HCT116 (cell line): ENCODE data around the gene CTBP2. TPM values are rescaled to one million over a fixed set of nuclear protein-coding genes. Genes with fewer than 3 reads are reported as not detected.

ENCODE experiments used
- ATAC-seq: fragments of 200-7000 bp; cut with Tn5 transposase; 2 replicates; pipeline ENCODE4 v1.9.1; 2020; ENCODE audit warnings: mild to moderate bottlenecking, moderate library complexity
- BruUV-seq: library from RNA; stranded (reverse); fragments of 400-500 nt; replicated peaks from 2 replicates; lab custom pipeline; 2021; lab: Mats Ljungman, UMichigan
- CTCF ChIA-PET: fragments of 300-600 bp; sonication (Branson Sonifier 250); formaldehyde crosslinking; loops from one replicate; lab custom pipeline; 2021; ENCODE audit warnings: antibody characterized with exemption; lab: Charles Lee
- POLR2A ChIA-PET: fragments of 300-600, 350-600 bp; sonication (Branson Sonifier 250); formaldehyde crosslinking; loops from one replicate; lab custom pipeline; 2021; ENCODE audit warnings: antibody characterized with exemption; lab: Charles Lee
- RAD21 ChIA-PET, 2 experiments: fragments of 300-600 bp; sonication (Branson Sonifier 250); formaldehyde crosslinking; loops; one replicate each; lab custom pipeline; 2023; ENCODE audit warnings: low total read pairs in 2 of 2; ENCODE audit not compliant: uncharacterized antibody in 2 of 2, unreplicated experiment in 2 of 2, low non-redundant PET in 1 of 2; lab: Charles Lee
- DNase-seq: peaks from one replicate; pipeline ENCODE4 v3.0.0-alpha.2; 2010; ENCODE audit warnings: low read depth, low spot score
- H2AFZ ChIP-seq: fragments of 200-600 bp; shearing (Covaris generic), sonication (generic); 2 replicates; pipeline ENCODE4 v1.6.1; 2017; ENCODE audit warnings: low read depth, mixed run types, mixed read lengths, antibody characterized with exemption, low read length; ENCODE audit not compliant: poor library complexity, severe bottlenecking
- H3K27ac ChIP-seq: 2 replicates; pipeline ENCODE4 v1.5.1; 2012; ENCODE audit warnings: low read depth, low read length
- H3K27me3 ChIP-seq: fragments of 200-600 bp; sonication (generic); 2 replicates; pipeline ENCODE4 v1.6.1; 2016; ENCODE audit warnings: mixed run types, low read length, mixed read lengths; ENCODE audit not compliant: insufficient read depth
- H3K36me3 ChIP-seq, 2 experiments: fragments of 200-500 bp in 1 of 2; fragments of 200-600 bp in 1 of 2; sonication (Bioruptor generic) in 1 of 2; sonication (generic) in 1 of 2; 2 replicates each; pipeline versions ENCODE4 v1.5.1 to v1.6.1; 2014 to 2016; ENCODE audit warnings: low read length in 2 of 2, inconsistent platforms in 1 of 2, mixed read lengths in 1 of 2, mixed run types in 1 of 2; ENCODE audit not compliant: insufficient read depth in 2 of 2, control insufficient read depth in 1 of 2
- H3K4me1 ChIP-seq, 2 experiments: fragments of 200-600 bp in 1 of 2; sonication (generic) in 1 of 2; 2 replicates each; pipeline versions ENCODE4 v1.5.1 to v1.6.1; 2012 to 2017; ENCODE audit warnings: low read length in 2 of 2, inconsistent platforms in 1 of 2, mild to moderate bottlenecking in 1 of 2, mixed read lengths in 1 of 2, mixed run types in 1 of 2, moderate library complexity in 1 of 2; ENCODE audit not compliant: insufficient read depth in 2 of 2, control insufficient read depth in 1 of 2
- H3K4me2 ChIP-seq: fragments of 200-600 bp; sonication (generic); 2 replicates; pipeline ENCODE4 v1.6.1; 2017; ENCODE audit warnings: mixed run types, low read length, mixed read lengths
- H3K4me3 ChIP-seq, 2 experiments: fragments of 200-600 bp in 1 of 2; sonication (generic) in 1 of 2; replicated peaks in 1 of 2; 2 replicates each; pipeline ENCODE4 v1.5.1; 2011 to 2016; ENCODE audit warnings: low read length in 2 of 2, control low read depth in 1 of 2, low read depth in 1 of 2, mild to moderate bottlenecking in 1 of 2, mixed read lengths in 1 of 2, mixed run types in 1 of 2
- H3K79me2 ChIP-seq: fragments of 200-600 bp; sonication (generic); 2 replicates; pipeline ENCODE4 v1.6.1; 2017; ENCODE audit warnings: mild to moderate bottlenecking, mixed run types, low read length, moderate library complexity, mixed read lengths; ENCODE audit not compliant: insufficient read depth
- H3K9ac ChIP-seq: fragments of 200-600 bp; sonication (generic); 2 replicates; pipeline ENCODE4 v1.6.1; 2016; ENCODE audit warnings: low read length, mixed read lengths
- H3K9me2 ChIP-seq: fragments of 200-600 bp; sonication (generic), shearing (Covaris generic); 2 replicates; pipeline ENCODE4 v1.6.1; 2017; ENCODE audit warnings: mixed run types, mild to moderate bottlenecking, moderate library complexity; ENCODE audit not compliant: insufficient read depth
- H3K9me3 ChIP-seq, 2 experiments: fragments of 200-500 bp in 1 of 2; fragments of 200-600 bp in 1 of 2; sonication (Bioruptor generic) in 1 of 2; sonication (generic) in 1 of 2; 2 replicates each; pipeline ENCODE4 v1.6.1; 2014 to 2017; ENCODE audit warnings: low read length in 2 of 2, mixed read lengths in 2 of 2, inconsistent platforms in 1 of 2, low read depth in 1 of 2, mild to moderate bottlenecking in 1 of 2, mixed run types in 1 of 2, moderate library complexity in 1 of 2; ENCODE audit not compliant: control insufficient read depth in 1 of 2, insufficient read depth in 1 of 2
- H4K20me1 ChIP-seq: fragments of 200-600 bp; sonication (generic), shearing (Covaris generic); 2 replicates; pipeline ENCODE4 v1.6.1; 2017; ENCODE audit warnings: mixed run types, mild to moderate bottlenecking, moderate library complexity; ENCODE audit not compliant: insufficient read depth
- CBX3 ChIP-seq: IDR thresholded peaks from 2 replicates; pipeline ENCODE4 v1.6.1; 2012; ENCODE audit warnings: low read depth
- CEBPB ChIP-seq: IDR thresholded peaks from 2 replicates; pipeline ENCODE4 v1.6.1; 2012; ENCODE audit warnings: low read depth
- CTCF ChIP-seq, 3 experiments: fragments of 200-600 bp in 1 of 3; sonication (generic) in 1 of 3; IDR thresholded peaks in 2 of 3; conservative IDR thresholded peaks in 1 of 3; 2 replicates each; pipeline ENCODE4 v1.5.1; 2012 to 2017; ENCODE audit warnings: low read depth in 2 of 3, low read length in 2 of 3, antibody characterized with exemption in 1 of 3, borderline replicate concordance in 1 of 3, control low read depth in 1 of 3, mild to moderate bottlenecking in 1 of 3, mixed read lengths in 1 of 3, mixed run types in 1 of 3, moderate library complexity in 1 of 3; ENCODE audit not compliant: insufficient read depth in 1 of 3
- EGR1 ChIP-seq: IDR thresholded peaks from 2 replicates; pipeline ENCODE4 v1.6.1; 2012; ENCODE audit warnings: low read depth
- ELF1 ChIP-seq: IDR thresholded peaks from 2 replicates; pipeline ENCODE4 v1.6.1; 2012; ENCODE audit warnings: low read depth, borderline replicate concordance
- EZH2 ChIP-seq: fragments of 200-600 bp; sonication (generic); IDR thresholded peaks from 2 replicates; pipeline ENCODE4 v1.6.1; 2017; ENCODE audit warnings: antibody characterized with exemption, mixed run types
- EZH2phosphoT487 ChIP-seq: fragments of 200-600 bp; IDR thresholded peaks from 2 replicates; pipeline ENCODE4 v1.6.1; 2018; ENCODE audit warnings: antibody characterized with exemption, borderline replicate concordance
- FOSL1 ChIP-seq: IDR thresholded peaks from 2 replicates; pipeline ENCODE4 v1.6.1; 2012; ENCODE audit warnings: low read depth
- MAX ChIP-seq: IDR thresholded peaks from 2 replicates; pipeline ENCODE4 v1.6.1; 2012
- POLR2AphosphoS5 ChIP-seq: IDR thresholded peaks from 2 replicates; pipeline ENCODE4 v1.6.1; 2011; ENCODE audit warnings: mild to moderate bottlenecking, low read depth, low read length, moderate library complexity
- REST ChIP-seq: IDR thresholded peaks from 2 replicates; pipeline ENCODE4 v1.6.1; 2012; ENCODE audit warnings: low read depth
- SP1 ChIP-seq: IDR thresholded peaks from 2 replicates; pipeline ENCODE4 v1.6.1; 2012; ENCODE audit warnings: low read depth
- SRF ChIP-seq: IDR thresholded peaks from 2 replicates; pipeline ENCODE4 v1.6.1; 2012; ENCODE audit warnings: low read depth
- TCF7L2 ChIP-seq: IDR thresholded peaks from 2 replicates; pipeline ENCODE4 v1.7.0; 2011; ENCODE audit warnings: borderline replicate concordance, inconsistent platforms; ENCODE audit not compliant: insufficient read depth, insufficient read length; ENCODE audit errors: extremely low read depth
- YY1 ChIP-seq: IDR thresholded peaks from 2 replicates; pipeline ENCODE4 v1.6.1; 2011; ENCODE audit warnings: low read length, low read depth, moderate library complexity, mild to moderate bottlenecking; ENCODE audit not compliant: insufficient replicate concordance; ENCODE audit errors: extremely low read depth
- ZFX ChIP-seq: fragments of 450-650 bp; IDR thresholded peaks from 2 replicates; pipeline ENCODE4 v1.6.1; 2017
- intact Hi-C: fragments of 100-400 bp; cut with micrococcal nuclease; formaldehyde crosslinking; loops from 2 replicates; pipeline ENCODE4 v1.10.0; 2022
- total RNA-seq: library from RNA; stranded (reverse); gene quantifications from one replicate; pipeline ENCODE4 v1.2.1, GENCODE V29; 2021; ENCODE audit not compliant: unreplicated experiment
- TF ChIP-seq, protein P1 (sequence below): IDR thresholded peaks from 2 replicates; pipeline ENCODE4 v1.6.1; 2012

The CTBP2 gene
- total RNA-seq, 1 experiment from 2014 or later = 144 TPM

GRCh38 chr10:124949543-124949942 is 210.8 kb downstream of the CTBP2 start:
- DNase-seq = no peak
- CTCF ChIA-PET = no interaction called here

More at GRCh38 chr10:124949543-124949942, 210.8 kb downstream of the CTBP2 start:
- no TSS peak for BruUV-seq
- peaks cover 9% of the 10 kb centered on the region; the same call in 1 of the 2 replicates for H4K20me1 ChIP-seq
- no peaks in the 10 kb centered on the region for H3K4me1 ChIP-seq
- no peaks in the 10 kb centered on the region; a peak in 1 of 4 replicates for H3K36me3 ChIP-seq
- intact Hi-C loops = no loop called here
- ChIA-PET RAD21 (no interaction called here), POLR2A (no interaction called here)
- no peak overlapping the region for H3K9ac ChIP-seq
- H2AFZ ChIP-seq = no peak overlapping the region
- H3K4me2 ChIP-seq = no peak overlapping the region
- no peak overlapping the region for H3K27ac ChIP-seq
- H3K4me3 ChIP-seq = no peak overlapping the region
- no peak for ATAC-seq
- TF ChIP-seq SP1 (no peak), FOSL1 (no peak), TCF7L2 (no peak), SRF (no peak), CEBPB (no peak), REST (no peak), EGR1 (no peak), ELF1 (no peak), EZH2 (no peak), EZH2phosphoT487 (no peak), MAX (no peak), CTCF (IDR thresholded peaks at IDR 0.05 in 2 of 3, conservative IDR thresholded peaks at IDR 0.05 in 1 of 3; ENCODE audit: borderline replicate concordance in 1 of 3, insufficient read depth in 1 of 3, low read depth in 2 of 3, low read length in 2 of 3) (no peak), YY1 (no peak), ZFX (no peak), CBX3 (no peak), POLR2AphosphoS5 (no peak)
- TF ChIP-seq, protein P1, sequence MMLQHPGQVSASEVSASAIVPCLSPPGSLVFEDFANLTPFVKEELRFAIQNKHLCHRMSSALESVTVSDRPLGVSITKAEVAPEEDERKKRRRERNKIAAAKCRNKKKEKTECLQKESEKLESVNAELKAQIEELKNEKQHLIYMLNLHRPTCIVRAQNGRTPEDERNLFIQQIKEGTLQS = no peak
- TF ChIP-seq, all 23 proteins: peak for 0
- H3K9me3 ChIP-seq = no peaks in the 10 kb centered on the region
- H3K79me2 ChIP-seq = peaks cover 92% of the 10 kb centered on the region
- no peaks in the 10 kb centered on the region for H3K9me2 ChIP-seq
- H3K27me3 ChIP-seq = no peaks in the 10 kb centered on the region
